Ovary (tissue), 3 donors: ENCODE data around the gene ATP10B.

ENCODE experiments used
- CTCF ChIP-seq, 3 donors: fragments of 450-650 bp in 2 of 3; fragments of 200-600 bp in 1 of 3; IDR thresholded peaks; one replicate each; pipeline versions ENCODE4 v1.5.1 to v1.8.0; 2016 to 2022; ENCODE audit warnings: antibody characterized with exemption in 3 of 3, mild to moderate bottlenecking in 1 of 3
- EP300 ChIP-seq: sonication (generic); formaldehyde crosslinking; IDR thresholded peaks from one replicate; pipeline ENCODE4 v1.6.1; 2017; ENCODE audit warnings: antibody characterized with exemption
- POLR2A ChIP-seq: fragments of 450-650 bp; IDR thresholded peaks from one replicate; pipeline ENCODE4 v1.6.1; 2017; ENCODE audit warnings: antibody characterized with exemption, mild to moderate bottlenecking, moderate library complexity
- donor health status: DM: no; HTN: no; CAD: no.

DNA sequence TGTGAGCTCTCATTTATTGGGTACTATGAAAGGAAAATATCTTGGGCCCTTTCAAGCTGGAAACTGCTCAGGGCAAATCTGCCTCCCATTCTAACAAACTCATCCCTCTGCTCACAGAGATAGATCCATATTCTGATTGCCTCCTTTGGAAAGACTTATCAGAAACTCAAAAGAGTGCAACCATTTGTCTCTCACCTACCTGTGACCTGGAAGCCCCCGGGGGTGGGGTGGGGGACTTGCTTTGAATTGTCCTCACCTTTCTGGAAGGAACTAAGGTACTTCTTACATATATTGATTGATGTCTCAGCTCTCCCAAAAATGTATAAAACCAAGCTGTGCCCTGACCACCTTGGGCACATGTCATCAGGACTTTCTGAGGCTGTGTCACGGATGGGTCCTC lies 125.3 kb downstream of the ATP10B start:
- TF ChIP-seq CTCF (IDR thresholded peaks at IDR 0.05): no peak
- no peak for TF ChIP-seq EP300
- TF ChIP-seq POLR2A: no peak
